ENCODE results near the gene PRDM16. TPM values are rescaled to one million over a fixed set of nuclear protein-coding genes. Genes with fewer than 3 reads are reported as not detected.

Gene PRDM16
- total and polyA plus RNA-seq, 2 of the 4 experiments (the other 2 are of a cell fraction) = 0.02 TPM; not detected in 1

- Histone ChIP-seq H3K23ac (ENCODE audit: low read depth, low read length) (no peak overlapping the region), H4K5ac (ENCODE audit: low read depth, low read length) (no peak overlapping the region), H2AK5ac (ENCODE audit: low read depth, low read length) (no peak overlapping the region), H3K36me3 (ENCODE audit: control insufficient read depth, insufficient read depth, low read length) (no peaks in the 10 kb centered on the region), H3K4me3 (ENCODE audit: insufficient read depth, low read depth, low read length) (no peak overlapping the region), H4K91ac (ENCODE audit: insufficient read depth, low read depth, low read length) (no peak overlapping the region), H3K18ac (ENCODE audit: low read depth, low read length) (no peak overlapping the region), H4K20me1 (ENCODE audit: insufficient read depth, low read length) (no peaks in the 10 kb centered on the region), H2BK20ac (ENCODE audit: low read depth, low read length) (no peak overlapping the region), H3K4ac (ENCODE audit: low read depth, low read length) (no peak overlapping the region), H2AK9ac (replicated peaks; ENCODE audit: low read depth, low read length, poor library complexity) (no peak overlapping the region), H3K56ac (ENCODE audit: extremely low read depth, insufficient read depth, low read length) (no peak overlapping the region), H3K27ac (ENCODE audit: insufficient read depth, low read length) (no peak overlapping the region), H3K27me3 (ENCODE audit: control insufficient read depth, insufficient read depth, low read length) (no peaks in the 10 kb centered on the region; the same call in 1 of the 2 replicates), H3K14ac (replicated peaks; ENCODE audit: low read depth, low read length) (no peak overlapping the region), H3K9me3 (ENCODE audit: control insufficient read depth, insufficient read depth, low read length) (peaks cover 1% of the 10 kb centered on the region; the same call in 1 of the 2 replicates), H2BK120ac (ENCODE audit: low read depth, low read length) (no peak overlapping the region), H3K9ac (ENCODE audit: low read depth, low read length) (no peak overlapping the region), H2BK5ac (ENCODE audit: low read depth, low read length, poor library complexity, severe bottlenecking) (no peak overlapping the region), H3K4me1 (ENCODE audit: control insufficient read depth, insufficient read depth, low read length) (no peaks in the 10 kb centered on the region), H2AFZ (replicated peaks; ENCODE audit: low read length, poor library complexity) (no peak overlapping the region), H3K79me1 (ENCODE audit: low read depth in 1 of 2, low read length in 2 of 2) (no peaks in the 10 kb centered on the region), H3K4me2 (ENCODE audit: low read depth, low read length) (no peak overlapping the region), H2BK15ac (ENCODE audit: low read depth, low read length) (no peak overlapping the region), H4K8ac (ENCODE audit: low read depth in 2 of 2, low read length in 2 of 2) (no peak overlapping the region), H3K9me1 (ENCODE audit: insufficient read depth, low read length) (no peaks in the 10 kb centered on the region)
- POLR2A ChIA-PET (ENCODE audit: unreplicated experiment) = no interaction called here
- intact Hi-C loops (cut with micrococcal nuclease) (no loop called here), in situ Hi-C loops (cut with MboI; ENCODE audit: low sequenced_read_pairs) (loop anchor here (10.0 kb wide), 1 partner anchor 59 kb away; no protein-coding TSS in a partner anchor), dilution Hi-C loops (cut with HindIII; ENCODE audit: low sequenced_read_pairs, unreplicated experiment) (no loop called here)
- ATAC-seq (ENCODE audit: low read depth) = no peak
- no TSS peak for BruUV-seq (replicated peaks)
- no peak for TF ChIP-seq CTCF (conservative IDR thresholded peaks at IDR 0.05; ENCODE audit: low read depth, low read length)
- TF ChIP-seq MAZ (IDR thresholded peaks at IDR 0.05; ENCODE audit: borderline replicate concordance, low read depth, low read length) = no peak
- no peak for DNase-seq
- CTCF ChIA-PET = no interaction called here
- no CpG with 5 or more reads among the region's 15 CpGs for WGBS, 2 experiments (ENCODE audit: extremely low coverage in 2 of 2, insufficient read length in 1 of 2)
Measured at GRCh38 chr1:3234281-3234680, 165.3 kb downstream of the PRDM16 start.
